Measurements from ENCODE around the gene PRDM11.

DNA sequence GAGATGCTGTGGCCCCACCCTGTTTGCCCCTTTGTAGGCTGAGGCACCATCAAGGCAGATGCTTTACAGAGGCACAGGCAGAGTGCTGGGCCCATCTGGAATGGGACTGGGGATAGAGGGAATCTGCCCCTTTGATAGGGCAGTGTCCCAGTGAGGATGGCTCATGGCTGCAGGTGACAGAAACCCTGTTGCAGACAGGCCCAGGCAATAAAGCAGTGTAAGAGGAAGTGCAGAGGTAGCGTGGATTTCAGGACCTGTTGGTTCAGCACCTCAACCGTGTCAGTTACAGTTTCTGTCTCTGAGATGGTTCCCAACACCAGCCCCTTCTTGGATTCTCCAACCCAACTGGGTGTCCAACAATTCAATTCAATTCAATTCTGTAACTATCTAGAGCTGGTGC lies 25.1 kb downstream of the PRDM11 start:
- TF ChIP-seq SRF (IDR thresholded peaks at IDR 0.05; ENCODE audit: low read depth, low read length) (no peak), SP2 (IDR thresholded peaks at IDR 0.05; ENCODE audit: low read length) (no peak), EZH2 (IDR thresholded peaks at IDR 0.05; ENCODE audit: low read depth, low read length, severe bottlenecking) (no peak), RNF2 (IDR thresholded peaks at IDR 0.05; ENCODE audit: borderline replicate concordance, low read depth, low read length, missing control alignments, poor library complexity, severe bottlenecking) (no peak), MAFK (IDR thresholded peaks at IDR 0.05; ENCODE audit: low read depth, low read length) (no peak), TAF1 (IDR thresholded peaks at IDR 0.05; ENCODE audit: low read depth, low read length) (no peak)
- TF ChIP-seq, protein P1, sequence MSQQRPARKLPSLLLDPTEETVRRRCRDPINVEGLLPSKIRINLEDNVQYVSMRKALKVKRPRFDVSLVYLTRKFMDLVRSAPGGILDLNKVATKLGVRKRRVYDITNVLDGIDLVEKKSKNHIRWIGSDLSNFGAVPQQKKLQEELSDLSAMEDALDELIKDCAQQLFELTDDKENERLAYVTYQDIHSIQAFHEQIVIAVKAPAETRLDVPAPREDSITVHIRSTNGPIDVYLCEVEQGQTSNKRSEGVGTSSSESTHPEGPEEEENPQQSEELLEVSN (IDR thresholded peaks at IDR 0.05) = no peak
- TF ChIP-seq, protein P2, sequence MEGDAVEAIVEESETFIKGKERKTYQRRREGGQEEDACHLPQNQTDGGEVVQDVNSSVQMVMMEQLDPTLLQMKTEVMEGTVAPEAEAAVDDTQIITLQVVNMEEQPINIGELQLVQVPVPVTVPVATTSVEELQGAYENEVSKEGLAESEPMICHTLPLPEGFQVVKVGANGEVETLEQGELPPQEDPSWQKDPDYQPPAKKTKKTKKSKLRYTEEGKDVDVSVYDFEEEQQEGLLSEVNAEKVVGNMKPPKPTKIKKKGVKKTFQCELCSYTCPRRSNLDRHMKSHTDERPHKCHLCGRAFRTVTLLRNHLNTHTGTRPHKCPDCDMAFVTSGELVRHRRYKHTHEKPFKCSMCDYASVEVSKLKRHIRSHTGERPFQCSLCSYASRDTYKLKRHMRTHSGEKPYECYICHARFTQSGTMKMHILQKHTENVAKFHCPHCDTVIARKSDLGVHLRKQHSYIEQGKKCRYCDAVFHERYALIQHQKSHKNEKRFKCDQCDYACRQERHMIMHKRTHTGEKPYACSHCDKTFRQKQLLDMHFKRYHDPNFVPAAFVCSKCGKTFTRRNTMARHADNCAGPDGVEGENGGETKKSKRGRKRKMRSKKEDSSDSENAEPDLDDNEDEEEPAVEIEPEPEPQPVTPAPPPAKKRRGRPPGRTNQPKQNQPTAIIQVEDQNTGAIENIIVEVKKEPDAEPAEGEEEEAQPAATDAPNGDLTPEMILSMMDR (IDR thresholded peaks at IDR 0.05; ENCODE audit: control extremely low read depth in 1 of 3, insufficient read depth in 1 of 3, low read depth in 1 of 3, low read length in 3 of 3) = no peak

Data from H1 (cell line).